GM23338 (cell line): ENCODE results near the gene DNAL4. TPM values are rescaled to one million over a fixed set of nuclear protein-coding genes. Genes with fewer than 3 reads are reported as not detected.

Source experiments
- CREB1 ChIP-seq: fragments of 250-450 bp; sonication (Bioruptor Pico); IDR thresholded peaks from 2 replicates; pipeline ENCODE4 v1.5.0; 2020; ENCODE audit warnings: low read depth, mild to moderate bottlenecking, moderate library complexity
- EZH2 ChIP-seq: fragments of 200-600 bp; sonication (generic); IDR thresholded peaks from one replicate; pipeline ENCODE4 v1.8.0; 2017; ENCODE audit warnings: antibody characterized with exemption, mild to moderate bottlenecking, low read depth; ENCODE audit not compliant: unreplicated experiment
- NANOG ChIP-seq: IDR thresholded peaks from 2 replicates; pipeline ENCODE4 v1.6.1; 2016; ENCODE audit warnings: antibody characterized with exemption, borderline replicate concordance
- REST ChIP-seq: IDR thresholded peaks from one replicate; pipeline ENCODE4 v1.6.1; 2018; ENCODE audit warnings: antibody characterized with exemption; ENCODE audit not compliant: unreplicated experiment
- ZNF462 ChIP-seq: fragments of 250-450 bp; sonication (Bioruptor Pico); IDR thresholded peaks from 2 replicates; pipeline ENCODE4 v1.5.0; 2020; ENCODE audit warnings: mild to moderate bottlenecking, moderate library complexity
- polyA plus RNA-seq: library from polyadenylated mRNA; unstranded; fragments of >200 nt; fragmentation: Nextera tagmentation; extraction: Ambion mirVana; gene quantifications from 2 replicates; pipeline ENCODE4 v1.2.1, GENCODE V29; 2016
- total RNA-seq: library from RNA; depleted of rRNA; stranded (reverse); fragments of >200 nt; shearing (Covaris generic); gene quantifications from 2 replicates; pipeline ENCODE4 v1.2.3, GENCODE V29; 2014

Gene DNAL4
- total and polyA plus RNA-seq, 2 experiments from 2014 or later: 9.3 to 10.0 TPM

- no peak for TF ChIP-seq REST
- TF ChIP-seq CREB1 (CRISPR knock-in tag): no peak
- no peak for TF ChIP-seq NANOG
- no peak for TF ChIP-seq EZH2
- no peak for TF ChIP-seq ZNF462 (CRISPR knock-in tag)
These were observed 60.1 kb downstream of the DNAL4 start (continued) for GRCh38 chr22:38733724-38734381.
